GM10847 (cell line): Measurements from ENCODE around the gene STAT5B.

Experiments used
- POLR2A ChIP-seq: IDR thresholded peaks from 2 replicates; pipeline ENCODE4 v1.6.1; 2011; ENCODE audit not compliant: insufficient read length; ENCODE audit errors: extremely low read depth

The STAT5B gene

GRCh38 chr17:42182927-42183734 is 93.1 kb downstream of the STAT5B start:
- no peak for TF ChIP-seq POLR2A

- no peak for TF ChIP-seq POLR2A
Measured at GRCh38 chr17:42181851-42182207, 94.4 kb downstream of the STAT5B start.

GRCh38 chr17:42180922-42181850 is 95.0 kb downstream of the STAT5B start, which contains the start of gene KCNH4:
TSS of gene KCNH4 (minus strand) at chr17:42181142. CDS start at chr17:42180945, 197 bp downstream.
- TF ChIP-seq POLR2A: no peak

- no peak for TF ChIP-seq POLR2A
Measured at GRCh38 chr17:42180411-42180921, 95.7 kb downstream of the STAT5B start.

- TF ChIP-seq POLR2A: no peak
Measured at GRCh38 chr17:42179911-42180410, 96.2 kb downstream of the STAT5B start.

GRCh38 chr17:42179335-42179734 is 96.9 kb downstream of the STAT5B start:
- TF ChIP-seq POLR2A: no peak

GRCh38 chr17:42178817-42179216 is 97.4 kb downstream of the STAT5B start:
- TF ChIP-seq POLR2A: no peak

- no peak for TF ChIP-seq POLR2A
Measured at GRCh38 chr17:42177684-42178083, 98.5 kb downstream of the STAT5B start.

- TF ChIP-seq POLR2A: no peak
Measured at GRCh38 chr17:42174126-42174783, 101.9 kb downstream of the STAT5B start.

GRCh38 chr17:42171831-42172230 is 104.4 kb downstream of the STAT5B start:
- TF ChIP-seq POLR2A: no peak

- TF ChIP-seq POLR2A: no peak
Measured at GRCh38 chr17:42169351-42169750, 106.8 kb downstream of the STAT5B start.

- TF ChIP-seq POLR2A: no peak
Measured at GRCh38 chr17:42167807-42168206, 108.4 kb downstream of the STAT5B start.

- TF ChIP-seq POLR2A: no peak
Measured at GRCh38 chr17:42166196-42166763, 109.9 kb downstream of the STAT5B start.

- TF ChIP-seq POLR2A: no peak
Measured at GRCh38 chr17:42165751-42166150, 110.4 kb downstream of the STAT5B start.
